Activated T-cell treated with anti-CD3 and anti-CD28 coated beads for 1 hour (primary cell): ENCODE results near the gene DDX41.

Source experiments
- DNase-seq: peaks from one replicate; pipeline ENCODE4 v3.0.0-alpha.2; 2020; ENCODE audit warnings: low read depth

Gene DDX41

DNA sequence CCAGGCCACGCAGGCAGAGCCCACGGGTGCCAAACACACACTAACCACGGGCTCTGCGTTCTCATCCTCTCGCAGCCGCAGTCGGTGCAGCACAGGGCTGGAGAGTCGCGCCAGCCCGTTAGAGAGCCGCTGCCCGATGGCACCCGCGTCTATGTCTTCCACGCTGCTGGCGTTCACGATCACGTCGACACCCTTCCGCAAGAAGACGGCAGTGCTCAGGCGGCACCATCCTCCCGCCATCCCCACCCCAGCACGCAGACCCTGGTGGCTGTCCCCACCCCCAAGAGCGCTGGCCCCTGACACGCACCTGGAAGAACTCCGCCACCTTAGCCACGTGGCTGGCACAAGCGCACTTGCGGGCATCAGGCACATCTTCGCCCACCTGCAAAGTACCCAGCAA, 49.3 kb downstream of the DDX41 start:
- DNase-seq, result no peak

- DNase-seq, result no peak
These were observed 49.9 kb downstream of the DDX41 start for GRCh38 chr5:177466861-177467260.

DNA sequence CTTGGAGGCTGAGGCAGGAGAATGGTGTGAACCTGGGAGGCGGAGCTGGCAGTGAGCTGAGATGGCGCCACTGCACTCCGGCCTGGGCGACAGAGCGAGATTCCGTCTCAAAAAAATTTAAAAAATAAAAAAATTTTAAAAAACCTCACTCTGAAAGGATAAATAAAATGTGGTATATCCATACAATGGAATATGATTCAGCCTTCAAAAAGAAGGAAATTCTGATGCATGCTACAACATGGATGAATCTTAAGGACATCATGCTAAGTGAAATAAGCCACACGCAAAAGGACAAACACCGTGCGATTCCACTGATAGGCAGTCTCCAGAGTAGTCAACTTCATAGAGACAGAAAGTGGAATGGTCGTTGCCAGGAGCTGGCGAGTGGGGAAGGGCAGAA, 51.7 kb downstream of the DDX41 start:
- no peak for DNase-seq

DNA sequence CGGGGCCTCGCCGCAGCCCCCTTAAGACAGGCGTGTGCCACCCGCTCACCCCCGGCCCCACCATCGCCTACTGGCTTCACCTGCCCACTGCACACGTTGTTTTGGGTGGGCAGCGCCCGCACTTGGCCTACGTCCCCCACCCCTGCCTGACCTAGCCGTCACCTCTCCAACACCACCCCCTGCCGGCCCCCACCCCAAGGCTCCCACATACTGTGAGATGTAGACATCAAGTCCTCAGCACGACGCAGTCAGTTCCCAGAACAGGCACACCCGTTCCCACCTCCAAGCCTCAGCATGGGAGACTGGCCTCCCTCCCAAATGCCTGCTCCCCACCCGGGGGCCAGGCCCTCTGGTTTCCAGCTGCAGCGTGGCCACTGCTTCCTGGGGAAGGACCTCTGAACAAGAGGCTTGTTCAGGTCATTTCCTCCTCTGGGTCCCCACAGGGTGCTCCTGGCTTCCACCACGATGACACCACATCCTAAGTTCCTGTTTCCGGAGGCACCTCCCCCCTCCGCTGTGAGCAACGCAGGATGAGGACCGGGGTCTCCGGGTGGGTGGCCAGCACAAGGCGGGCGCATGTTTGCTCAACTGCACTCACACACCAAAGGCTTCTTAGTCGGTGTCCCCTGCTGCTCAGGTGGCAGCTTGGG, 54.6 kb downstream of the DDX41 start:
- no peak for DNase-seq
